HG03378 (cell line): Measurements from ENCODE around the gene FIBIN.
"Not testable (repeated sequence)": the region's sequence is repeated elsewhere in the genome, so short reads cannot be mapped to it uniquely, and the experiment has no call there.

ENCODE experiments used
- ATAC-seq: cut with Tn5 transposase; IDR thresholded peaks from one replicate; pipeline ENCODE4 v1.9.1; 2021; ENCODE audit warnings: mild to moderate bottlenecking, moderate library complexity; ENCODE audit not compliant: unreplicated experiment

FIBIN gene

DNA sequence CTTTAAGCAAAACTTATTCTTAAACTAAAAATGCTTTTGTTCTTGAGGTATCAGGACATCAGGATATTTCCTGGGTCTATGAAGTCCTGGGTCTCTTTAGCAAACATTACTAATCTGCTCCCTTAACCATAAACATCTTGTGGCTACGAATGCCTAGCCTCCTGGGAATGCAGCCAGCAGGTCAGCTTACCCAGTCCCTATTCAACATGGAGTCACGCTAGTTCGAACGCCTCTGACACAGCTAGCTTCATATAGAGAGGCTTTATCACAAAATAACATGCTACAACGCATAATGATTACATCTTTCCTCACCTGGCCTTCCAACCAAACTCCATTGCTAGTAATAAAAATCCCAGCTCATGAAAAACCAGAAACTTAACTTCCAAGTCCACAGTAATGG, 17.5 kb upstream of the FIBIN start:
- ATAC-seq = no peak

DNA sequence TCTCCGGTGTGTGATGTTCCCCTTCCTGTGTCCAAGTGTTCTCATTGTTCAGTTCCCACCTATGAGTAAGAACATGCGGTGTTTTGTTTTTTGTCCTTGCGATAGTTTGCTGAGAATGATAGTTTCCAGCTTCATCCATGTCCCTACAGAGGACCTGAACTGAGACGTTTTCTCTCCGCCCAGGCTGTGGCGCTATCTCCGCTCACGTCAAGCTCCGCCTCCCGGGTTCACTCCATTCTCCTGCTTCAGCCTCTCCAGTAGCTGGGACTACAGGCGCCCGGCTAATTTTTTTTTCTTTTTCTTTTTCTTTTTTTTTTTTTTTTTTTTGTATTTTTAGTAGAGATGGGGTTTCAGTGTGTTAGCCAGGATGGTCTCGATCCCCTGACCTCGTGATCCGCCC, 16.7 kb upstream of the FIBIN start:
- not testable (repeated sequence) for ATAC-seq

DNA sequence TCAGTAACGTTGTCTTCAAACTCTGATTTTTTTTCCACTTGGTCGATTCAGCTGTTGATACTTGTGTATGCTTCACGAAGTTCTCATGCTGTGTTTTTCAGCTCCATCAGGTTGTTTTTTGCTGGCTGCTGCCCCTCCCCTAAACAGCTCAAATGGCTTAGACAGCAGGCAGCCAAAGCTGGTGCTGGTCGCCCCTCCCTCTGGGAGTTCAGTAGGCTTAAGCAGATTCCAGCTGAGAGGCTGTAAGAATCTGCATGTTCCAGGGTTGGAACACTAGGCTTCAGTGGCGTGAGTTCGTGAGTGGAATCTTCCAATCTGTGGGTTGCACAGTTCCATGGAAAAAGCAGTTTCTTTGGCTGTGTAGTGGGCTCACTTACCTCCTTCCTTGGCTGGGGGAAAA, 10.3 kb upstream of the FIBIN start:
- ATAC-seq = no peak

DNA sequence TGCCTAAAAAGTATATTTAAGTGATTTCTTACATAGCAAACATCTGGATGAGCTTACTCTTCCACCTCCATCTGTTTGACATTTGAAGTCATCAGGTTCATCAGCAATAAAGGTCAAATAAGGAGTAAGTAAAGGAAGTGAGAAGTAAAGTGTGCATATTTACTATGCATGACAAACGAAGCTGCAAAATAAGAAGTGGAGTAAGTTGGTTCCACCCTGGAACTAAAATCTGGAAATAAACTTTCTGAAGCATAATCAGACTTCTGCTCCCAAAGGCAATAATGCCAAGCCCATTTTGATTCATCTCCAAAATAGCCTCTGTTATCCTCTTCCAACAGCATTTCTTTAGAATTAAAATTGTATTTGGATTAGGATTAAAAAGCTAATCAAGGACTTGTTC, 8.4 kb upstream of the FIBIN start:
- no peak for ATAC-seq

DNA sequence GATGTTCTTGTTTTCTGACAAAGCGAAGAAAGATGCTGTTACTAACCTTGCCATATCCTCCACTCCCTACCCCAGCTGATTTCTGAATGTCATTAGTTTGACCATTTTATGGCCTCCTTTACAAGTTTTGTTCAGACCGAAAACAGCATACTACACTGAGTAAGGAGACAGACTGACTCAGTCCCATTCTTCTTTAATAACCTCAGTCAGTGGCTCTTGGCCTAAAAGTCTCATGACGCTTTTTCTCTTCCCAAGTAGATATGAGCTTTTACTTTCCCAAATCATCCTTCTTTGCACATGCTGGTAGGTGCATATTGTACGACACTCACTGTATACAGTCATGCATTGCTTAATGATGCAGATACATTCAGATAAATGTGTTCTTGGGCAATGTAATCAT, 8.0 kb upstream of the FIBIN start:
- no peak for ATAC-seq

DNA sequence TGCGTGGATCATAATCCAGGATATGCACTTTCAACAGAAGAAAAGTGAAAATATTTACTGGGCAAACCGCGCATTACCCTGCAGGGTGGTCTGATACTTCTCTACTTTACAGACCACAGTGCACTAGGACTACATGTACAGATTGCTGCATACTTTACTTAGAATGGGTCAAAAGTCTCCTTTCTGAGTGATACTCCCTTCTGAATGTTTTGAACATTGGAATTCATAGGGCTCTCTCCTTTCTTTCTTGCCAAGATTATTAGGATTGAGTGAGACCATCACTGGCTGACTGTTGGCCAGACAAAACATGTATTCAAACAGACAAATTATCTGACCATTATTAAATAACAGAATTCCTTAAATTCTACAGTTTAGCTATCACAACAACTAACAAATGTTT, 6.6 kb upstream of the FIBIN start:
- ATAC-seq = no peak

DNA sequence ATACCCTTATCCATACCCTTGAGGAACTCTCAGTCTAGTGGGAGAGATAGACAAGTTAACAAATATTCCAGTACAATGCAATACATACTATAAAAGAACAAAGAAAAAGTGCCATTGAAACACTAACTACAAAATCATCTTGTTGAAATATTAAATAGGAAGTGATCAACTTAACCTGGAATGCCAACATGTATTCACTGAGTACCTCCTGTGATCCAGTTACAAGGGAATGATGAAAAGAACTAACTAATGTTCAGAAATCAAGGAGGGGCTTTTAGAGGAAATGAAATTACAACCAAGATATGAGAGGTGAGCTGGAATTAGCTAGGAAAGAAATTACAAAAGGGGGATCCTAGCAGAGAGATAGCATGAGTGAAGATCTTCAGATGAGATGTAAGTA, 6.2 kb upstream of the FIBIN start:
- no peak for ATAC-seq

DNA sequence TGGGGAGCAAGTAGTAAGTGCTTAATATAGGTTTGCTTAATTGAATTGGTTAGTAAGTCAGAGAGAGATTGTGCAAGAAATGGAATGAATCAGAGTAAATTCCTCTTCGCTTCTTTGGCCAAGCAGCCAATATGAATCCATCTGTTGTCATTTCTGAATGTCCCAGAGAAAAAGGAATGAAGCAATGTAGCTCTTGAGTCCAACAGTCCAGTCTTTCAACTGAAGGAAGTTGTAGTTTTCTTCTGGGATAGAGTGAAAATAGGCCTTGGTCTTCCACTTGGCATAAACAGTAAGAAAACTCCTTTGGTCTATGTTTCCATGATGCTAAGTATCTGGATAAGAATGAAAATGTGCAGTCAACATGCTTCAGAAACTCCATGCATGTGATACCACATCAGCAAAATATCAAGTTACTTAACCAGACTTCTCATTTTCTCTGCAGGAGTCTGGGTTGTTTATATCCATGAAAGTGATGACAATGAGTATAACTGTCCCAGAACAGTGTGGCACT, 1.8 kb upstream of the FIBIN start:
- no peak for ATAC-seq

GRCh38 chr11:26994631-26995095, 751 bp downstream of the FIBIN start:
- ATAC-seq = no peak

DNA sequence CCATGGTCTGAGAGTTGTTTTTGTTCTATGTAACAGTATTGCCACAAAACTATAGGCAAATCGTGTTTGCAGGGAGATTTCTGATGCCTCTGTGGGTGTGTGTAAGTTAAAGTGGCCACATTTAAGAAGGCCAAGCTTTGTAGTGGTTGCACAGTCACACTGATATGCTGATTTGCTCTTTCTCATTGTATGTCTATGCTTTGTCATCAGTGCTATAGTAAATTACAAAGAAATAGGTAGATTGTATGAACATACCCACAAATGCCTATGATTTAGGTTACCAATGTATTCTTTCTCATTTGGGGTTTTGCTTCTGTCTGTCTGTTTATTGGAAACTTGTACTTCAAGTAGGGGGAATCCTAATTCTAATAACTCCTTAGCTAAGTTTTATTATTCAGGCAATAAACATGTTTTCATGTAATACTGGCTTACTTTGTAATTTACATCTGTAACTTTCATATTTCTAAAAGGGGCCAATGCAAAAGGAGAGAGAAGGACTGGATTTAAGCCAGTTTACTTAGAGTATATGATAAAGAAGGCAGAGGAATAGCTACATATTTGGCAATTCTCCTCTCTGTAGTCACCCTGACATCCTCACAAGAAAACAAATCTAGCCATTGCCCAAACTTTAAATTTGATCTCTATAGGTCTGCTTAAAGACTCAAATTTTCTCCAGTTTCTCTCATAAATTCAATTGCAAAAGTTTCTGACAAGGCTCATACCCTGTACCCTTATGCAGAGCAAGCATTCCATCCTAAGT, 2.0 kb downstream of the FIBIN start:
- no peak for ATAC-seq

GRCh38 chr11:26997378-26997777, 3.5 kb downstream of the FIBIN start:
- ATAC-seq = no peak

DNA sequence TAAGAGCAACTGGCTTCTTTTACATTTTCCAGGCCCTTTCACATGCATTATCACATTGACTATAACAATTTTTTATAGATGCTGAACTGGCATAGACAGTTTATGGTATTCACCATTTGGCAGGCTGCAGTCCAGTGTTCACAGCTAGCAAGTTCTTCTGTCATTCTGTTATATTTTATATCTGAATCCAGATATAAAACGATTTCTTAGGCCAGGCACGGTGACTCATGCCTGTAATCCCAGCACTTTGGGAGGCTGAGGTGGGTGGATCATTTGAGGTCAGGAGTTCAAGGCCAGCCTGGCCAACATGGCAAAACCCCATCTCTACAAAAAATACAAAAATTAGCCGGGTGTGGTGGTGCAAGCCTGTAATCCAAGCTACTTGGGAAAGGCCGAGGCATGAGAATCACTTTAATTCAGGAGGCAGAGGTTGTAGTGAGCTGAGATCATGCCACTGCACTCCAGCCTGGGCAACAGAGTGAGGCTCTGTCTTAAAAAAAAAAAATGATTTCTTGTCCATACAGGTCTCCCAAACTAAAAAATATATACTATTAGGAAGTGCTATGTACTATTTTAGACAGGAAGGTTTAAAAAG, 7.3 kb downstream of the FIBIN start:
- not testable (repeated sequence) for ATAC-seq

DNA sequence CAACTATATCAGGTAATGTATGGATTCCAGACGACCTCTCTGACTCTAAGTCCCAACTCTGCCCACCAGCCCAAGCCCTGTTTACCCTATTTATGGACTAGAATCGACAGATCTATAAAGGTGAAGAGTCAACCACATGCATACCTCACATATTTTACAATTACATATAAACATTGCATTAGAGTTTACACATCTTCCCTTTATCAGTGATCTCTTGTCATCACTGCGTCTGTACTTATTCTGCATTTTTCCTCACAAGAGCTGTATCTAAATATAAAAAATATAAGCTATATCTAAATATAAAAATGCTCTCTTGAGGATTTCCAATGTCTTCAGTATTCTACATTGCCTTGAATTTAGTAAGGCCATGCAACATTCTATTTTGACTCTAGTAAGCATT, 8.5 kb downstream of the FIBIN start:
- no peak for ATAC-seq

- ATAC-seq = no peak
Measured at GRCh38 chr11:27002838-27003237, 8.9 kb downstream of the FIBIN start.

DNA sequence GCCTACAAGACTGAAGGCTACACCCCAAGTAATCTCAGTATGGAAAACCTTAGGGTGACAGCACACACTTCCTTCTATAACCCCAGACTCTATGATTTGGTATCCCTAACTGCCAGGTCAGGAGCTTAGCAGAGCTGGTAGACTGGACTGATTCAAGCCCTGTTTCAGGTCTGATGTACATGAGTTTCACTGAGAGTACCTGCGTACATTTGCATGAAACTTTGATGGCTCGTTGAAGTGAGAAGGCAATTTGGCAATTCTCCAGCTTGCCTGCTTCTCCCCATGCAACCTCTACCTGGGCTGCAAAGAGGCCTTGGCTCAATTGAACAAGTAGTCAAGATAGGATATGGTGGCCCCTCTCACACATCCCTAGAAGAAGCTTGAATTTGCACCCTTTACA, 10.2 kb downstream of the FIBIN start:
- ATAC-seq = no peak

- no peak for ATAC-seq
Measured at GRCh38 chr11:27008811-27009535, 15.1 kb downstream of the FIBIN start.

DNA sequence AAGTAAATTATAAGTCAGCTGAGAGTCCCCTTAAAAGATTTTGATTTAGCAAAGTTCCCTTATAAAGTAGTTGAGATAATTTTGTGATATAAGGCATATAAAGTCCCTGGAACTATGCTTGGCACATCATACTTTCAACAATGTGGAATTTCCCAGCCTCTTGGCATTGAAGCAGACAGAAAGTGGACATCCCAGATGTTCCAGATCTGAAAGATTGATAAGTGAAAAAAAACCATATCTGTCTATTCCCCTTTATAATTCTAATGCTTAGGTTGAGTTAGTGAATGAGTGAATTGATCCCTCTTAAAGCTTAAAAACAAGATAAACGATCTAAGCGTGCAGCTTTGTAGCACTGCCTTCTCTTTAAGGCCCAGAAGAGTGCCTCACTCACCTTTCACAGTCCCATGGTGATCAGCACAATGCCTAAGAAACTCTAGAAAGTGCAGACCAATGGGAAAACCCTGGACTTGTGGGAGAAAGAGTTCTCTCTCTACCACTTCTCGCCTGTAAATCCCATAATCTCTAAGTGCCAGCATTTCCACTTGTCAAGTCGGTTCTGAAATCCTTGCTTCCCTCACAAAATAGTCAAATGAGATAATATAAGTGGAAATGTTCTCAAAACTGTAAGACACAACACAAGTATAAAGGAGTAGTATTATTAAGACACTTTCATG, 17.8 kb downstream of the FIBIN start:
- no peak for ATAC-seq

GRCh38 chr11:27012234-27012921, 18.5 kb downstream of the FIBIN start:
- no peak for ATAC-seq

- no peak for ATAC-seq
Measured at GRCh38 chr11:27013781-27014361, 20.0 kb downstream of the FIBIN start.

DNA sequence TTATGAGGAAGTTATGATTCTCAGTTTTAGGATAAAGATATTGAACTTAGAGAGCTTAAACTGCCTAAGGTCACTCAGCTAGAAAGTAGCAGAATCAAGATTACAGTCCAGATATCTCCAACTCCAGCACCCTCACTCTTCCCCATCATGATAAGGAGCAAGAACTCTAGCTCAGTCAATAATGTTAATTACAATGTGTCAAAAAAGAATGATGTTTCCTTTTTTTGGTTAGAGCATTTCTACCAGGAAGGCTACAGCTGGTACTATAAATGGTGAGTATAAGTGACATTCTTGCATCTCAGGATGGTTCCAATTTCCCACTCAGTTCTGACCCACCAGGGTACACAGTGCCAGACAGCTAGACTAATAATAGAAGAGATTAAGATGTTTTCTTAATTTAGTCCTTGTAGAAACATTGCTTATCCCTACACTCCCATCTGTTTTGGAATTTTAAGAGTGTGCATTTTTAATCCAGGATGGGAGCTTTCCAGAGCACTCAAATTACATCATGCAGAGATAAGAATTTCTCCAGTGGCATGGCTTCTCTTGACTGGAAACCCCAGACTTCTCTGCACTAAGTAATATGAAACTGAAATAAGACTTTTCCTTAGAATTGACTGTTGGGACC, 25.1 kb downstream of the FIBIN start:
- no peak for ATAC-seq
